ENCODE measurements around the gene ERO1B.

DNA sequence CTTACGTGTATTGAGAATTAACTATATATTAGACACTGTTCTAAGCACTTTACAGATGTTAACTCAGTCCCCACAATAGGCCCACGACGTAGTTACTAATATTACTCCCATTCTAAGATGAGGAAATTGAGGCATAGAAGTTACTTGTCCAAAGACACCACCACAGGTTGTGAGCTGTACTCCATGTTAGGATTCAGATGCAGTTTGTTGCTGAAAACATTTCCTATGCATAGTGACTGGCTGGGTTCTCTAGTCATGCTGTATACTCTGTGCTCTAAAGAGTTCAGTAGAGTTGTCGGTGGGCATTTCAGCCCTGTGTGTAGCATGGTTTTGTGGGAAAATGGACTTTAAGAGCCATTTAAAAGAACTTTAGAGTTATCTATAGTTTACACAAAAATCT is 74.2 kb downstream of the ERO1B start:
- TF ChIP-seq, protein P1, sequence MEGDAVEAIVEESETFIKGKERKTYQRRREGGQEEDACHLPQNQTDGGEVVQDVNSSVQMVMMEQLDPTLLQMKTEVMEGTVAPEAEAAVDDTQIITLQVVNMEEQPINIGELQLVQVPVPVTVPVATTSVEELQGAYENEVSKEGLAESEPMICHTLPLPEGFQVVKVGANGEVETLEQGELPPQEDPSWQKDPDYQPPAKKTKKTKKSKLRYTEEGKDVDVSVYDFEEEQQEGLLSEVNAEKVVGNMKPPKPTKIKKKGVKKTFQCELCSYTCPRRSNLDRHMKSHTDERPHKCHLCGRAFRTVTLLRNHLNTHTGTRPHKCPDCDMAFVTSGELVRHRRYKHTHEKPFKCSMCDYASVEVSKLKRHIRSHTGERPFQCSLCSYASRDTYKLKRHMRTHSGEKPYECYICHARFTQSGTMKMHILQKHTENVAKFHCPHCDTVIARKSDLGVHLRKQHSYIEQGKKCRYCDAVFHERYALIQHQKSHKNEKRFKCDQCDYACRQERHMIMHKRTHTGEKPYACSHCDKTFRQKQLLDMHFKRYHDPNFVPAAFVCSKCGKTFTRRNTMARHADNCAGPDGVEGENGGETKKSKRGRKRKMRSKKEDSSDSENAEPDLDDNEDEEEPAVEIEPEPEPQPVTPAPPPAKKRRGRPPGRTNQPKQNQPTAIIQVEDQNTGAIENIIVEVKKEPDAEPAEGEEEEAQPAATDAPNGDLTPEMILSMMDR (IDR thresholded peaks at IDR 0.05) = no peak
- TF ChIP-seq POLR2A (IDR thresholded peaks at IDR 0.05) (no peak), POLR2AphosphoS5 (IDR thresholded peaks at IDR 0.05) (no peak)
